ENCODE data around the gene SMNDC1. TPM values are rescaled to one million over a fixed set of nuclear protein-coding genes. Genes with fewer than 3 reads are reported as not detected.

SMNDC1 gene
- total RNA-seq, 2 experiments from 2014 or later, result 40.2 to 48.1 TPM

- intact Hi-C loops (cut with DNase I, micrococcal nuclease), result loop anchor here (1.0 to 10.0 kb wide), 5 partner anchors 48 to 608 kb away; partner anchors contain the start of genes BBIP1 (in 1 of the 2) and SHOC2 (in 1 of the 2)
- ChIA-PET CTCF (interaction anchor here (0.7 to 3.8 kb wide), 16 partner anchors 48 to 296 kb away, joined by 3 to 21 read pairs (median 5); partner anchors contain the start of gene SMC3), POLR2A (interaction anchor here (0.6 to 4.5 kb wide), 5 partner anchors 98 to 614 kb away, joined by 3 to 82 read pairs (median 11); partner anchors contain the start of genes DUSP5 and MXI1)
- H3K9me3 Mint-ChIP-seq, result no peaks in the 10 kb centered on the region
- H3K27me3 Mint-ChIP-seq, result no peaks in the 10 kb centered on the region
- H3K36me3 ChIP-seq (ENCODE audit: insufficient read depth, low read length), result peaks cover 18% of the 10 kb centered on the region
- peak overlapping the region; percentile 73 for H3K4me3 Mint-ChIP-seq
- ATAC-seq (ENCODE audit: poor library complexity) (no peak), DNase-seq (no peak)
- peaks cover 37% of the 10 kb centered on the region for H3K36me3 Mint-ChIP-seq (ENCODE audit: low read depth)
- peak overlapping the region; percentile 98 for H3K27ac Mint-ChIP-seq
- no peak overlapping the region for H3K27ac ChIP-seq (ENCODE audit: low read depth in 1 of 2, low read length in 2 of 2)
- no peaks in the 10 kb centered on the region for H3K27me3 ChIP-seq (ENCODE audit: control insufficient read depth in 1 of 2, insufficient read depth in 2 of 2, low read length in 2 of 2)
- no peaks in the 10 kb centered on the region for H3K9me3 ChIP-seq (ENCODE audit: control insufficient read depth in 1 of 2, insufficient read depth in 1 of 2, low read length in 2 of 2)
- TF ChIP-seq, protein P1, sequence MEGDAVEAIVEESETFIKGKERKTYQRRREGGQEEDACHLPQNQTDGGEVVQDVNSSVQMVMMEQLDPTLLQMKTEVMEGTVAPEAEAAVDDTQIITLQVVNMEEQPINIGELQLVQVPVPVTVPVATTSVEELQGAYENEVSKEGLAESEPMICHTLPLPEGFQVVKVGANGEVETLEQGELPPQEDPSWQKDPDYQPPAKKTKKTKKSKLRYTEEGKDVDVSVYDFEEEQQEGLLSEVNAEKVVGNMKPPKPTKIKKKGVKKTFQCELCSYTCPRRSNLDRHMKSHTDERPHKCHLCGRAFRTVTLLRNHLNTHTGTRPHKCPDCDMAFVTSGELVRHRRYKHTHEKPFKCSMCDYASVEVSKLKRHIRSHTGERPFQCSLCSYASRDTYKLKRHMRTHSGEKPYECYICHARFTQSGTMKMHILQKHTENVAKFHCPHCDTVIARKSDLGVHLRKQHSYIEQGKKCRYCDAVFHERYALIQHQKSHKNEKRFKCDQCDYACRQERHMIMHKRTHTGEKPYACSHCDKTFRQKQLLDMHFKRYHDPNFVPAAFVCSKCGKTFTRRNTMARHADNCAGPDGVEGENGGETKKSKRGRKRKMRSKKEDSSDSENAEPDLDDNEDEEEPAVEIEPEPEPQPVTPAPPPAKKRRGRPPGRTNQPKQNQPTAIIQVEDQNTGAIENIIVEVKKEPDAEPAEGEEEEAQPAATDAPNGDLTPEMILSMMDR (IDR thresholded peaks at IDR 0.05), result peak; percentile 49
- peak overlapping the region; percentile 72 for H3K4me3 ChIP-seq (ENCODE audit: low read length)
- H3K4me1 ChIP-seq (ENCODE audit: insufficient read depth, low read length), result peaks cover 19% of the 10 kb centered on the region
- peaks cover 46% of the 10 kb centered on the region for H3K4me1 Mint-ChIP-seq (ENCODE audit: low read depth)
Observed at GRCh38 chr10:110306452-110306768, 1.7 kb upstream of the SMNDC1 start.

DNA sequence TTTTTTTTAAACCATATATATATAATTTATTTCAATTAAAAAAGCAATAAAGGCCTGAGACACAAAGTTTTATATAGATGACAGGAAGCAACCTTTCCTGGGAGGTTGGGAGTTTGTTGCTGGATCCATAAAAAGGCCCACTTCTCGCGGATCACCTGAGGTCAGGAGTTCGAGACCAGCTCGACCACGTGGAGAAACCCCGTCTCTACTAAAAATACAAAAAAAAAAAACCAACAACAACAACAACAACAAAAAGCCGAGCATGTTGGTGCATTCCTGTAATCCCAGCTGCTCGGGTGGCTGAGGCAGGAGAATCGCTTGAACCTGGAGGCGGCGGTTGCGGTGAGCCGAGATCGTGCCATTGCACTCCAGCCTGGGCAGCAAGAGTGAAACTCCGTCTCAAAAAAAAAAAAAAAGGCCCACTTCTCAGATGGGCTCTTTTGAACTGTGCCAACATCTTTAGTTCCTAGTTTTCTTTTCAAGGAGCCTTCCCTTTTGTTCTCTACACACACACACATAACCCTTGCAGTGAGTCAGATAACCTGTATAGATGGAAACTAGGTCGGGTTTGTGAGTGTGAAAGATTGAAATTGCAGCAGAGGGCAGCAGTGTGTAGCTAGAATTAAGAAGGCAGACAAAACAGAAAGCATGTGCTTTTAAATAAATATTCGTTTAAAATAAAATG, 1.2 kb upstream of the SMNDC1 start:
- H3K4me1 Mint-ChIP-seq (ENCODE audit: low read depth), result peaks cover 51% of the 10 kb centered on the region
- ATAC-seq (ENCODE audit: poor library complexity), result peak; percentile 64

DNA sequence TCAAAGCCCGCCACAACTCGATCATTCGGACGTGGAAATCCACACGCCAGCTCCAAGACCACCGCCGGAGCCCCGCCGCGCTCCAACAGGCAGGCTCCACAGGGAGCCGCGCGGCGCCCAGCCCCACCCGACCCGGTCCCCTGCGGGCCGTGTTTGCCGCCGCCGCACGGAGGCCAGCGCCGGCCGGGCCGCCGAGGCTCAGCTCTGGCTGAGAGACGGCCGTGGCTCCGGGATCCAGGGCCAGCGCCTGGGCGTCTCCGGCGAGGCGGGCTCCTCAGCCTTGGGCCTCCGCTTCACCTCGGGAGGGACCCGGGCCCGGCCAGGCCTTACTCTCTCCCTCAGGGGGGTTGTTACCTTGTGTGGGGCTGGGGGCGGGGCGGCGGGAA, 333 bp downstream of the SMNDC1 start:
- POLR2A ChIA-PET, result interaction anchor here (0.6 to 4.5 kb wide), 25 partner anchors 19 to 616 kb away, joined by 3 to 82 read pairs (median 3); partner anchors contain the start of genes ADD3, DUSP5, MXI1 and SMC3
- CTCF ChIA-PET, result interaction anchor here (1.1 to 3.8 kb wide), 6 partner anchors 78 to 295 kb away, joined by 5 to 21 read pairs (median 8); no protein-coding TSS in a partner anchor
- peak; percentile 45 for ATAC-seq (ENCODE audit: poor library complexity)
- no peaks in the 10 kb centered on the region for H3K9me3 Mint-ChIP-seq
- TF ChIP-seq, protein P1 (IDR thresholded peaks at IDR 0.05), result no peak
- H3K36me3 Mint-ChIP-seq (ENCODE audit: low read depth), result peaks cover 57% of the 10 kb centered on the region
- Histone ChIP-seq H3K27ac (ENCODE audit: low read depth in 1 of 2, low read length in 2 of 2) (peak overlapping the region; percentile 74 to 90), H3K9me3 (ENCODE audit: control insufficient read depth in 1 of 2, insufficient read depth in 1 of 2, low read length in 2 of 2) (no peaks in the 10 kb centered on the region), H3K36me3 (ENCODE audit: insufficient read depth, low read length) (peaks cover 36% of the 10 kb centered on the region), H3K27me3 (ENCODE audit: control insufficient read depth in 1 of 2, insufficient read depth in 2 of 2, low read length in 2 of 2) (no peaks in the 10 kb centered on the region), H3K4me1 (ENCODE audit: insufficient read depth, low read length) (peaks cover 23% of the 10 kb centered on the region), H3K4me3 (ENCODE audit: low read length) (peak overlapping the region; percentile 72)
- intact Hi-C loops (cut with DNase I, micrococcal nuclease), result loop anchor here (2.0 to 10.0 kb wide), 6 partner anchors 78 to 610 kb away; partner anchors contain the start of genes ADD3 (in 1 of the 2), BBIP1 (in 1 of the 2), DUSP5 (in 1 of the 2) and SHOC2 (in 1 of the 2)
- H3K4me3 Mint-ChIP-seq, result peak overlapping the region; percentile 97
- H3K27me3 Mint-ChIP-seq, result no peaks in the 10 kb centered on the region
- H3K27ac Mint-ChIP-seq, result peak overlapping the region; percentile 98
- H3K4me1 Mint-ChIP-seq (ENCODE audit: low read depth), result peaks cover 63% of the 10 kb centered on the region
- DNase-seq, result no peak

More for the DNA sequence above, 1.2 kb upstream of the SMNDC1 start:
- peak overlapping the region; percentile 97 for H3K4me3 Mint-ChIP-seq
- no peaks in the 10 kb centered on the region for H3K9me3 ChIP-seq (ENCODE audit: control insufficient read depth in 1 of 2, insufficient read depth in 1 of 2, low read length in 2 of 2)
- H3K27me3 ChIP-seq (ENCODE audit: control insufficient read depth in 1 of 2, insufficient read depth in 2 of 2, low read length in 2 of 2), result no peaks in the 10 kb centered on the region
- peak overlapping the region; percentile 98 for H3K27ac Mint-ChIP-seq
- DNase-seq, result peak in 13 of 14 experiments; percentile 12 to 89 (median 37)
- peak overlapping the region; percentile 72 for H3K4me3 ChIP-seq (ENCODE audit: low read length)
- H3K4me1 ChIP-seq (ENCODE audit: insufficient read depth, low read length), result peaks cover 19% of the 10 kb centered on the region
- intact Hi-C loops (cut with DNase I, micrococcal nuclease), result loop anchor here (1.0 to 10.0 kb wide), 8 partner anchors 48 to 609 kb away; partner anchors contain the start of genes BBIP1 (in 1 of the 2), DUSP5 (in 1 of the 2) and SHOC2 (in 1 of the 2)
- H3K9me3 Mint-ChIP-seq, result no peaks in the 10 kb centered on the region
- CTCF ChIA-PET, result interaction anchor here (0.6 to 3.8 kb wide), 22 partner anchors 27 to 444 kb away, joined by 3 to 21 read pairs (median 4); partner anchors contain the start of gene SMC3
- peaks cover 42% of the 10 kb centered on the region for H3K36me3 Mint-ChIP-seq (ENCODE audit: low read depth)
- H3K27me3 Mint-ChIP-seq, result no peaks in the 10 kb centered on the region
- peak overlapping the region in 1 of 2 donors; percentile 90 for H3K27ac ChIP-seq (ENCODE audit: low read depth in 1 of 2, low read length in 2 of 2)
- H3K36me3 ChIP-seq (ENCODE audit: insufficient read depth, low read length), result peaks cover 23% of the 10 kb centered on the region
- TF ChIP-seq, protein P1 (IDR thresholded peaks at IDR 0.05), result peak; percentile 73
- POLR2A ChIA-PET, result interaction anchor here (0.6 to 4.5 kb wide), 18 partner anchors 20 to 614 kb away, joined by 3 to 82 read pairs (median 3); partner anchors contain the start of genes DUSP5, MXI1 and SMC3
